Measurements from ENCODE around the gene SEC11C. TPM values are rescaled to one million over a fixed set of nuclear protein-coding genes. Genes with fewer than 3 reads are reported as not detected.

SEC11C gene
- polyA plus RNA-seq, 2 of the 4 experiments (the other 2 are of a cell fraction) = 66.5 to 94.9 TPM

DNA sequence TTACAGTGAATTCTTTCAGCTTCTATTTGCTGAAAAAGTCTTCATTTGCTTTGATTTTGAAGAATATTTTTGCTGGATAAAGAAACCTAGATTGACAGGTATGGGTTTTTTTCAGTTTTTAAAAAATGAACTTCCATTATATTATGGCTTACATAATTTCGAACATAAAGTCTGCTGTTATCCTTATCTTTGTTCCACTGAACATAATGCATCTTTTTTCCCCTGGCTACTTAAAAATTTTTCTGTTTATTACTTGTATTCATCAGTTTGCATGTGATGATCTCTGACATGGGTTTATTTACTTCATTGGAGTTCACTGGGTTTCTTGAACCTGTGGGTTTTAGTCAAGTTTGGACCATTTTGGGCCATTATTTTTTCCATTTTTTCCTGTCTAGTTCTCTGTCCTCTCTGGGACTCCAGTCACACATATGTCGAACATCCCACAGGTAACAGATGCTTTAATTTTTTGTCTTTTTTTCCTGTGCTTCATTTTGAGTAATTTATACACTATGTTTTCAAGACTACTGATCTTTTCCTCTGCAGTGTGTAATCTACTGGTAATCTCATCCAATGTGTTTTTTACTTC, 33.1 kb downstream of the SEC11C start:
- Histone ChIP-seq H3K9me3 (peaks cover 22% of the 10 kb centered on the region; the same call in 2 of the 3 replicates), H3K4me3 (no peak overlapping the region), H3K4me2 (no peak overlapping the region), H3K4me1 (no peaks in the 10 kb centered on the region), H3K27ac (no peak overlapping the region)
- TF ChIP-seq KDM1A (IDR thresholded peaks at IDR 0.05; ENCODE audit: low read depth) (no peak), EHF (CRISPR knock-in tag; IDR thresholded peaks at IDR 0.05) (no peak), FOSL2 (IDR thresholded peaks at IDR 0.05) (no peak), FOSL2 (CRISPR knock-in tag; IDR thresholded peaks at IDR 0.05) (no peak), HOXB5 (CRISPR knock-in tag; IDR thresholded peaks at IDR 0.05) (no peak), HDAC2 (IDR thresholded peaks at IDR 0.05) (no peak), MAZ (IDR thresholded peaks at IDR 0.05; ENCODE audit: borderline replicate concordance, low read depth, low read length) (no peak), HMGXB4 (CRISPR knock-in tag; IDR thresholded peaks at IDR 0.05; ENCODE audit: borderline replicate concordance) (no peak), ESRRA (IDR thresholded peaks at IDR 0.05; ENCODE audit: borderline replicate concordance, low read length) (no peak)
- DNase-seq (ENCODE audit: low read depth in 1 of 2, low spot score in 1 of 2) = no peak
- WGBS (ENCODE audit: missing lambda C conversion rate) = 2% methylated on average over 2 of the region's 2 CpGs
- CTCF ChIA-PET = no interaction called here
- no peak for FAIRE-seq
- ATAC-seq = no peak
- POLR2A ChIA-PET = no interaction called here

DNA sequence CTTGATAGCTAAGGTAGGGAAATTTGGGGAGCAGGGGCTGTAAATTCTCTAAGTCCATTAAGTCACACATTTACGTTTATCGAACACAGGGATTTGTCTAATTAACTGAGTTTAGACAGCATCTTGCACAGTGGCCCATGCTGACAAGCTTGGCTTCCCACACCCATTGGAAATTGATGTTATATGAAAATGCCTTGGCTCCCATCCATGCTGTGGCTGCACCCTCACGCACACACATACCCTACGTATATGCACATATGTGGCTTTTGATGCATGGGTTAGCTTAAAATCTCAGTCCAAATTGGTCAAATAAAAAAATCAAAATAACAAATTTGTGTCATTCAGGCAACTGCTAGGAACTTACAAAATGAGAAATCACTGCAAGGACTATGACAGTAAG, 37.8 kb downstream of the SEC11C start:
- no peak for DNase-seq (ENCODE audit: low read depth in 1 of 2, low spot score in 1 of 2)
- Histone ChIP-seq H3K27ac (no peak overlapping the region), H3K9me3 (peaks cover 14% of the 10 kb centered on the region; the same call in 2 of the 3 replicates), H3K4me1 (no peaks in the 10 kb centered on the region), H3K4me2 (no peak overlapping the region), H3K4me3 (no peak overlapping the region)
- no peak for ATAC-seq
- ChIA-PET CTCF (interaction anchor here (0.8 kb wide), 1 partner anchor 396 kb away, joined by 4 read pairs; no protein-coding TSS in a partner anchor), POLR2A (no interaction called here)
- no peak for FAIRE-seq
- TF ChIP-seq MAX (IDR thresholded peaks at IDR 0.05) (no peak), JUNB (IDR thresholded peaks at IDR 0.05) (no peak), HOXB13 (CRISPR knock-in tag; IDR thresholded peaks at IDR 0.05; ENCODE audit: low read depth) (no peak), HDAC2 (IDR thresholded peaks at IDR 0.05) (no peak), CHD4 (IDR thresholded peaks at IDR 0.05; ENCODE audit: borderline replicate concordance) (no peak), RARB (CRISPR knock-in tag; IDR thresholded peaks at IDR 0.05) (no peak), ESRRA (IDR thresholded peaks at IDR 0.05; ENCODE audit: borderline replicate concordance, low read length) (no peak), RAD21 (conservative IDR thresholded peaks at IDR 0.05 in 1 of 2, IDR thresholded peaks at IDR 0.05 in 1 of 2) (no peak), TFCP2L1 (CRISPR knock-in tag; IDR thresholded peaks at IDR 0.05) (no peak), CBX2 (IDR thresholded peaks at IDR 0.05; ENCODE audit: borderline replicate concordance, low read depth) (no peak)
- 83% methylated on average over 4 of the region's 4 CpGs for WGBS (ENCODE audit: missing lambda C conversion rate)

- ATAC-seq = no peak
- no peak for DNase-seq (ENCODE audit: low read depth in 1 of 2, low spot score in 1 of 2)
- TF ChIP-seq SMC3 (IDR thresholded peaks at IDR 0.05) = no peak
- TF ChIP-seq PBX3 (IDR thresholded peaks at IDR 0.05) = no peak
- TF ChIP-seq, protein P1, sequence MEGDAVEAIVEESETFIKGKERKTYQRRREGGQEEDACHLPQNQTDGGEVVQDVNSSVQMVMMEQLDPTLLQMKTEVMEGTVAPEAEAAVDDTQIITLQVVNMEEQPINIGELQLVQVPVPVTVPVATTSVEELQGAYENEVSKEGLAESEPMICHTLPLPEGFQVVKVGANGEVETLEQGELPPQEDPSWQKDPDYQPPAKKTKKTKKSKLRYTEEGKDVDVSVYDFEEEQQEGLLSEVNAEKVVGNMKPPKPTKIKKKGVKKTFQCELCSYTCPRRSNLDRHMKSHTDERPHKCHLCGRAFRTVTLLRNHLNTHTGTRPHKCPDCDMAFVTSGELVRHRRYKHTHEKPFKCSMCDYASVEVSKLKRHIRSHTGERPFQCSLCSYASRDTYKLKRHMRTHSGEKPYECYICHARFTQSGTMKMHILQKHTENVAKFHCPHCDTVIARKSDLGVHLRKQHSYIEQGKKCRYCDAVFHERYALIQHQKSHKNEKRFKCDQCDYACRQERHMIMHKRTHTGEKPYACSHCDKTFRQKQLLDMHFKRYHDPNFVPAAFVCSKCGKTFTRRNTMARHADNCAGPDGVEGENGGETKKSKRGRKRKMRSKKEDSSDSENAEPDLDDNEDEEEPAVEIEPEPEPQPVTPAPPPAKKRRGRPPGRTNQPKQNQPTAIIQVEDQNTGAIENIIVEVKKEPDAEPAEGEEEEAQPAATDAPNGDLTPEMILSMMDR (IDR thresholded peaks at IDR 0.05) = no peak
Measured at GRCh38 chr18:59180150-59180845, 40.6 kb downstream of the SEC11C start.

More at GRCh38 chr18:59180150-59180845, 40.6 kb downstream of the SEC11C start:
- Histone ChIP-seq H3K9me3 (no peaks in the 10 kb centered on the region), H3K27ac (no peak overlapping the region), H3K4me1 (no peaks in the 10 kb centered on the region), H3K4me3 (no peak overlapping the region), H3K4me2 (no peak overlapping the region)
- 53% methylated on average over 9 of the region's 9 CpGs for WGBS (ENCODE audit: missing lambda C conversion rate)
- POLR2A ChIA-PET = no interaction called here
- no peak for FAIRE-seq
- CTCF ChIA-PET = interaction anchor here (0.9 kb wide), 1 partner anchor 10 kb away, joined by 3 read pairs; no protein-coding TSS in a partner anchor
